ENCODE results near the gene FBXL15. TPM values are rescaled to one million over a fixed set of nuclear protein-coding genes. Genes with fewer than 3 reads are reported as not detected.

Gene FBXL15
- total and polyA plus RNA-seq, 9 of the 15 experiments (the other 6 are each of a cell fraction or from before 2014, with no cell fraction given): 0.08 to 25.9 (median 3.5) TPM

DNA sequence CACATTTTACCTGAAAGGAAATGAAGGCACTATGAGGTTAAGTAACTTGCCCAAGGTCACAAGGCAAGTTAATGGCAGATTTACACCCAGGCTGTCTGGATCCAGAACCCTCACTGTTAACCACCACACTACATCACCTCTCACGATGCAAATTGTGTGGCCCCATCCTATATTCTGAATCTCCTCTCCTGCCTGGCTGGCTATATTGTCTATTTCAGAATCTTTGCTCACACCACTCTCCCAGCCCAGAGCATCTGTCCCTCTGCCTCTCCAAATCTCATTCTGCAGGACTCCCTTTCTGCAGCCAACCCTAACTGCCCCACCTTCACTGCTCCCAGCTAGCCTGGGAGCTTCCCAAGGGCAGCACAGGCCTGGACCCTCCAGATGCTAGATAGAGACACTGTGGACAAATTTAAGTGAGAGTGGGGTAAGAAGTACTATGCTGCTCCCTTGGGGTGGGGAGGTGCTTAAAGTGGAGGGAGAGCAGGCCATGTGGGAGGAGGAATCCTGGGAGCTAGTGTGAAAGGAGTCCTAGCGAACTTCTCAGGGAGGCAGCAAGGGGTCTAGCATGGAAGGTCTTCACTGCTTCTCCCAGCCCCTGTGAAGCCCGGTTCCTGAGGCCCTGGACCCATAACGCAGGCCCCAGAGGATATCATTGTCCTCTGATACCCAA, 11.0 kb downstream of the FBXL15 start (continued):
- TF ChIP-seq, protein P1, sequence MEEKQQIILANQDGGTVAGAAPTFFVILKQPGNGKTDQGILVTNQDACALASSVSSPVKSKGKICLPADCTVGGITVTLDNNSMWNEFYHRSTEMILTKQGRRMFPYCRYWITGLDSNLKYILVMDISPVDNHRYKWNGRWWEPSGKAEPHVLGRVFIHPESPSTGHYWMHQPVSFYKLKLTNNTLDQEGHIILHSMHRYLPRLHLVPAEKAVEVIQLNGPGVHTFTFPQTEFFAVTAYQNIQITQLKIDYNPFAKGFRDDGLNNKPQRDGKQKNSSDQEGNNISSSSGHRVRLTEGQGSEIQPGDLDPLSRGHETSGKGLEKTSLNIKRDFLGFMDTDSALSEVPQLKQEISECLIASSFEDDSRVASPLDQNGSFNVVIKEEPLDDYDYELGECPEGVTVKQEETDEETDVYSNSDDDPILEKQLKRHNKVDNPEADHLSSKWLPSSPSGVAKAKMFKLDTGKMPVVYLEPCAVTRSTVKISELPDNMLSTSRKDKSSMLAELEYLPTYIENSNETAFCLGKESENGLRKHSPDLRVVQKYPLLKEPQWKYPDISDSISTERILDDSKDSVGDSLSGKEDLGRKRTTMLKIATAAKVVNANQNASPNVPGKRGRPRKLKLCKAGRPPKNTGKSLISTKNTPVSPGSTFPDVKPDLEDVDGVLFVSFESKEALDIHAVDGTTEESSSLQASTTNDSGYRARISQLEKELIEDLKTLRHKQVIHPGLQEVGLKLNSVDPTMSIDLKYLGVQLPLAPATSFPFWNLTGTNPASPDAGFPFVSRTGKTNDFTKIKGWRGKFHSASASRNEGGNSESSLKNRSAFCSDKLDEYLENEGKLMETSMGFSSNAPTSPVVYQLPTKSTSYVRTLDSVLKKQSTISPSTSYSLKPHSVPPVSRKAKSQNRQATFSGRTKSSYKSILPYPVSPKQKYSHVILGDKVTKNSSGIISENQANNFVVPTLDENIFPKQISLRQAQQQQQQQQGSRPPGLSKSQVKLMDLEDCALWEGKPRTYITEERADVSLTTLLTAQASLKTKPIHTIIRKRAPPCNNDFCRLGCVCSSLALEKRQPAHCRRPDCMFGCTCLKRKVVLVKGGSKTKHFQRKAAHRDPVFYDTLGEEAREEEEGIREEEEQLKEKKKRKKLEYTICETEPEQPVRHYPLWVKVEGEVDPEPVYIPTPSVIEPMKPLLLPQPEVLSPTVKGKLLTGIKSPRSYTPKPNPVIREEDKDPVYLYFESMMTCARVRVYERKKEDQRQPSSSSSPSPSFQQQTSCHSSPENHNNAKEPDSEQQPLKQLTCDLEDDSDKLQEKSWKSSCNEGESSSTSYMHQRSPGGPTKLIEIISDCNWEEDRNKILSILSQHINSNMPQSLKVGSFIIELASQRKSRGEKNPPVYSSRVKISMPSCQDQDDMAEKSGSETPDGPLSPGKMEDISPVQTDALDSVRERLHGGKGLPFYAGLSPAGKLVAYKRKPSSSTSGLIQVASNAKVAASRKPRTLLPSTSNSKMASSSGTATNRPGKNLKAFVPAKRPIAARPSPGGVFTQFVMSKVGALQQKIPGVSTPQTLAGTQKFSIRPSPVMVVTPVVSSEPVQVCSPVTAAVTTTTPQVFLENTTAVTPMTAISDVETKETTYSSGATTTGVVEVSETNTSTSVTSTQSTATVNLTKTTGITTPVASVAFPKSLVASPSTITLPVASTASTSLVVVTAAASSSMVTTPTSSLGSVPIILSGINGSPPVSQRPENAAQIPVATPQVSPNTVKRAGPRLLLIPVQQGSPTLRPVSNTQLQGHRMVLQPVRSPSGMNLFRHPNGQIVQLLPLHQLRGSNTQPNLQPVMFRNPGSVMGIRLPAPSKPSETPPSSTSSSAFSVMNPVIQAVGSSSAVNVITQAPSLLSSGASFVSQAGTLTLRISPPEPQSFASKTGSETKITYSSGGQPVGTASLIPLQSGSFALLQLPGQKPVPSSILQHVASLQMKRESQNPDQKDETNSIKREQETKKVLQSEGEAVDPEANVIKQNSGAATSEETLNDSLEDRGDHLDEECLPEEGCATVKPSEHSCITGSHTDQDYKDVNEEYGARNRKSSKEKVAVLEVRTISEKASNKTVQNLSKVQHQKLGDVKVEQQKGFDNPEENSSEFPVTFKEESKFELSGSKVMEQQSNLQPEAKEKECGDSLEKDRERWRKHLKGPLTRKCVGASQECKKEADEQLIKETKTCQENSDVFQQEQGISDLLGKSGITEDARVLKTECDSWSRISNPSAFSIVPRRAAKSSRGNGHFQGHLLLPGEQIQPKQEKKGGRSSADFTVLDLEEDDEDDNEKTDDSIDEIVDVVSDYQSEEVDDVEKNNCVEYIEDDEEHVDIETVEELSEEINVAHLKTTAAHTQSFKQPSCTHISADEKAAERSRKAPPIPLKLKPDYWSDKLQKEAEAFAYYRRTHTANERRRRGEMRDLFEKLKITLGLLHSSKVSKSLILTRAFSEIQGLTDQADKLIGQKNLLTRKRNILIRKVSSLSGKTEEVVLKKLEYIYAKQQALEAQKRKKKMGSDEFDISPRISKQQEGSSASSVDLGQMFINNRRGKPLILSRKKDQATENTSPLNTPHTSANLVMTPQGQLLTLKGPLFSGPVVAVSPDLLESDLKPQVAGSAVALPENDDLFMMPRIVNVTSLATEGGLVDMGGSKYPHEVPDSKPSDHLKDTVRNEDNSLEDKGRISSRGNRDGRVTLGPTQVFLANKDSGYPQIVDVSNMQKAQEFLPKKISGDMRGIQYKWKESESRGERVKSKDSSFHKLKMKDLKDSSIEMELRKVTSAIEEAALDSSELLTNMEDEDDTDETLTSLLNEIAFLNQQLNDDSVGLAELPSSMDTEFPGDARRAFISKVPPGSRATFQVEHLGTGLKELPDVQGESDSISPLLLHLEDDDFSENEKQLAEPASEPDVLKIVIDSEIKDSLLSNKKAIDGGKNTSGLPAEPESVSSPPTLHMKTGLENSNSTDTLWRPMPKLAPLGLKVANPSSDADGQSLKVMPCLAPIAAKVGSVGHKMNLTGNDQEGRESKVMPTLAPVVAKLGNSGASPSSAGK (IDR thresholded peaks at IDR 0.05): peak; percentile 39; the same call in 1 of the 2 replicates
- TF ChIP-seq MBD2 (IDR thresholded peaks at IDR 0.05; ENCODE audit: borderline replicate concordance, low read depth) (no peak), TBP (optimal IDR thresholded peaks at IDR 0.05; ENCODE audit: low read depth, low read length) (peak; percentile 31), HDAC1 (IDR thresholded peaks at IDR 0.05) (0 out of 4 replicates have a peak, but pooled peaks of 1 of the 2 experiments have one; percentile 11)
